Skin epidermis (tissue), 12 donors: ENCODE measurements around the gene TMEM190.
"Not testable (repeated sequence)": the region's sequence is repeated elsewhere in the genome, so short reads cannot be mapped to it uniquely, and the experiment has no call there.

ENCODE experiments used
- H3K27ac ChIP-seq, 21 experiments: fragments of 200-600 bp; sonication (generic) in 11 of 21; one replicate each; pipeline ENCODE4 v1.5.0; 2020; ENCODE audit warnings: mild to moderate bottlenecking in 3 of 21, inconsistent platforms in 2 of 21, moderate library complexity in 2 of 21
- H3K4me3 ChIP-seq, 7 experiments: fragments of 200-600 bp; sonication (generic) in 2 of 7; one replicate each; pipeline ENCODE4 v1.5.0; 2020; ENCODE audit warnings: inconsistent platforms in 2 of 7, mild to moderate bottlenecking in 2 of 7, moderate library complexity in 1 of 7

Gene TMEM190

DNA sequence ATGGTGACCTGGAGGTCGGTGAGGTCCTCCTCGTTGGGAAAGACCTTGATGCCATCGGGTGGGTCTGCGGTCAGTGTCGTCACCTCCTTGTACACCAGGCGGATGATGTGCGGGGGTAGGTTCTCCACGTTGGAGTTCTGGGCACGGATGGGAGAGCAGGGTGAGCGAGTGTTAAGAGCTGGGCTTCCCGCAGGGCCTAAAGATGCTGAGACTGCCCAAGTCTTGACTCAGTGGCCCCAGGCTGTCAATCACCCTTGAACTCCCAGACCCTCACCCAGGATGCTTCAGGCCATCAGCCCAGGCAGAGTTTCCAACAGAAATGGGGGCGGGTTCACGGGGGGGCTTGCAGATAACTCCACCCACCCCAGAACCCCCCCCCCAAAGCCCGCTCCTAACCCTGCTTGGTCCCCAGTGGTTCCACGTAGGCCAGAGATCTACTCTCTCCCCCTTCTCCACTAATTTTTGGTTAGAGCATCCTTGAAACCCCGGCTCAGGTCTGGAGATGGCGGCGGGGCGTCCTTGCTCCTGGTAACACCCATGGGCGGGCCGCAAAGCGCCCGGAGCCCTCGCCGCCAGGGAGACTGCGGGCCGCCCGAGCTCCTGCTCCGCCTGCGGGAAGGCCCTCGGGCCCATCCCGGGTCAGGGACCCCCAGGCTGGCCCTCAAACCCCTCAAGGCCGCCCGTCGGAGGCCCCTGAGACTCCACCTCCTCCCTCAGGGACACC, 30.4 kb downstream of the TMEM190 start:
- peak overlapping the region; percentile 68 to 100 (median 98) for H3K27ac ChIP-seq
- H3K4me3 ChIP-seq = peak overlapping the region; percentile 68 to 99 (median 79)

DNA sequence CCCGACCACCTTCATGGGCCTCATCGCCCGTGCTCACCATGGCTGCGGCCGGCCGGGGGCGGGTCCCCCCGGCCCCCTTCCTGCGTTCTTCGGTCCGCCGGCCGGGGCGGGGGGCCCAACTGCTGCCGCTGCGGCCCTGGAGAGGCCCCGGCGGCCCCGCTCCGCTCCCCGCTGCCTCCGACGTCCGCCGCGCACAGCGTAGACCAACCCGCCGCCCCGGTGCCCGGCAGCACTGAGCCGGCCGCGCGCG, 30.8 kb downstream of the TMEM190 start, which contains the start of gene UBE2S:
TSS of gene UBE2S (minus strand) at position 239 of the 250 bp plus-strand sequence. CDS start at position 40, 199 bp downstream.
- Histone ChIP-seq H3K4me3 (peak within 1 kb of the TSS; percentile 68 to 99 (median 79)), H3K27ac (peak within 1 kb of the TSS; percentile 68 to 100 (median 98))

DNA sequence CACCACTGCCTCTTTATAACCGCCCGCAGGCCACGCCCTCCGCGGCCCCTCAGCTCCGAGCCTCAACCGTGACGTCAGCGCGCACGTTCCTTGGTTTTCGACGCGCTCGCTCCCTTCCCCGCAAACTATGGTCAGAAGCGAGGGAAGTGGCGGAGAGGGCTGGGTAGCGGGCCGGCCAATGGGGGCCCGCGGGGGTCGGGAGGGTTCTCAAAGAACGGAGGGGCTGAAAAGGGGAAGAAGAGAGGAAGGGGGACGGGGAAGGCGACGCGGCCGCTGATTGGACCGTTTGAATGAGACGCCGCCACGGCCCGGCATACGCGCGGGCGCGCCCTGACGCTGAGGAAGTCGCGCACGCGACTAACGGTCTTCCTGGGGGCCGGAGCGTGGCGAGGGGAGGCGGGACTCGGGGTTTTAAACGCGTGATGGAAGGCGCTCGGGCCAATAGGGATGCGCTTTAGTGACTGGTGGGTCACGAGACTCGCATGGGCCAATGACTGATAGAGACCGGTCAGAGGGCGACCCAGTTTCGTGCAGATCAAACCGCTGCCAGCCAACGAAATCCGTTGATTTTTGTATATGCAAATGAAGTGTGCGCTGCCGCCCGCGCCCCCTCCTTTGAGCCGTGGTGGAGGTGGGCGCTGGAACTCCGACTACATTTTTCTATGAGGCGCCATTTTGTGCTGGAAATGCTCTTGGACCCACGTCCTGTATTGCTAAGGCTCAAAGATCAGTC, 31.3 kb downstream of the TMEM190 start:
- H3K4me3 ChIP-seq = peak overlapping the region; percentile 68 to 99 (median 79)
- H3K27ac ChIP-seq = peak overlapping the region; percentile 68 to 100 (median 98)

DNA sequence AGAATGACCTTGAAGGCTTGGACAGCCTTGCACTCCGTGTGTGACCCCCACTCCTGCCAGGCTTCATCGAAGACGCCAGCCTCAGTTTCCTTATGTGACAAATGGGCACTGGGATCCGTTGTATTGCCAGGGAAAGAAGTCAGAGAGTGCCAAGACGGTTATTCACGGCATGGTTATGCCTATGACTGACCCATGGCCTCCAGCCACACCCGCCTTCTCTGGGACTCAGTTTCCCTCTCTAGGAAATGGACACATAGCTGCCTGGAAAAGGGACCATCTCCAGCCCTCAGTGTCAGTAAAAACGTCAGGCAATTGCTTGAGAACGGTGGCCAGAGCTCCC, 31.9 kb downstream of the TMEM190 start:
- Histone ChIP-seq H3K27ac (peak overlapping the region; percentile 41 to 100 (median 97)), H3K4me3 (peak overlapping the region; percentile 24 to 99 (median 79))

DNA sequence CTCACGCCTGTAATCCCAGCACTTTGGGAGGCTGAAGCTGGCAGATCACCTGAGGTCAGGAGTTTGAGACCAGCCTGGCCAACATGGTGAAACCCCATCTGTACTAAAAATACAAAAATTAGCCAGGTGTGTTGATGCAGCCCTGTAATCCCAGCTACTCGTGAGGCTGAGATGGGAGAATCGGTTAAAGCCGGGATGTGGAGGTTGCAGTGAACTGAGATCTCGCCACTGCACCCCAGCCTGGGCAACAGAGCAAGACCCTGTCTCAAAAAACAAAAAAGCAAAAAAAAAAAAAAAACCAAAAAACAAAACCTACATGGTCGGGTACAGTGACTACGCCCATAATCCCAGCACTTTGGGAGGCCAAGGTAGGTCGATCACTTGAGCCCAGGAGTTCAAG, 32.6 kb downstream of the TMEM190 start:
- H3K4me3 ChIP-seq, H3K27ac ChIP-seq: not testable (repeated sequence)

DNA sequence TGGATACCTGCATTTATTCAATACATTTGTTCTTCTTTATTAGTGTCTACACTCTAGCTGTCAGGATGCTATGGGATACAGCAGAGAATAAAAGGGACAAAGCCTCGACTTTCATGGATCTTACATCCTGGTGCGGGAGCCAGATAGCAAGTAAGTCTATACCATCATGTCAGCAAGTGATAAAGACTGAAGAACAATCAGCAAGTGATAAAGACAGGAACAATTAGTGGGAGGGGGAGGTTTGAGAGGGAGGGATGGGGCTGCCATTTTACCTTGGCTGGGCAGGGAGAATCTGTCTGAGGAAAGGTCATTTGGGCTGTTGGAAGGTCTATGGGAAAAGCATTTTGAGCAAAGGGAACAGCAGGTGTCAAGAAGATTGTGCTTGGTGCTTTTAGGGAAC, 33.5 kb downstream of the TMEM190 start:
- Histone ChIP-seq H3K27ac (no peak overlapping the region), H3K4me3 (no peak overlapping the region)

DNA sequence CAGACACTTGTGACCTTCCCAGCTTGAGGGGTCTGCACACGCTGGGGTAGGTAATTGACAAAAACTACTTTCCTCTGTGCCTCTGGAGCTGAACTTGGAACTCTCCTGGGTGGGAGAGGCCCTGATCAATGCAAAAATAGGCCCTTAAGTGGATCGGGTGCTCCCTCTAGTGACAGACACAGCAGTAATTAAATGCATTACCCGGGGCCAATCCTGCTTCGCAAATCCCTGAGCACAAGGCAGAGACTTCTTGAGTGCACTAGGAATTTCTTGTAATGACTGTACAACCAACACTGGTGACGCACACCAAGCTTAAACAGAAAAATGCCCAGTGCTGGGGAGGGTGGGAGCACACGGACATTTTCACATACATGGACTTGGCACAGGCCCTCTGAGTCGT, 41.6 kb downstream of the TMEM190 start:
- H3K4me3 ChIP-seq = no peak overlapping the region
- H3K27ac ChIP-seq = no peak overlapping the region

DNA sequence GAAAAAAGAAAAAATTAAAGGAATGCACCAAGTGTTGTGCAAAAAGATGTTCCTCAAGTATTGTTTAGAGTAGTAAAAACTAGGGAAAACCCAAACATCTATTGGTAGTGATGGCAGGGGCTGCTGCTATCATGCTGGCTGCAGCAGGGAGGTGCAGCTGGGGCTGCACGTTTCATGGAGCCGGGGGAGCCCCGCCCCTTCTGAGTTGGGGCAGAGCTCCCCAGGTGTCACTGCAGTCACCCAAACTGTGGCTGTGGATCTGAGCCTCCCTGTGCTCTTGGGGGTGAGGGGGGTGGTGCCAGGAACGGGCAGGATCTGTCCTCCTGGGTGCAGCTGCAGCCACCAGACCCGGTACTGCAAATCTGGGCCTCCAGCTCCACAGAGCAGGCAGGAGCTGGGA, 42.5 kb downstream of the TMEM190 start:
- no peak overlapping the region for H3K4me3 ChIP-seq
- no peak overlapping the region for H3K27ac ChIP-seq

DNA sequence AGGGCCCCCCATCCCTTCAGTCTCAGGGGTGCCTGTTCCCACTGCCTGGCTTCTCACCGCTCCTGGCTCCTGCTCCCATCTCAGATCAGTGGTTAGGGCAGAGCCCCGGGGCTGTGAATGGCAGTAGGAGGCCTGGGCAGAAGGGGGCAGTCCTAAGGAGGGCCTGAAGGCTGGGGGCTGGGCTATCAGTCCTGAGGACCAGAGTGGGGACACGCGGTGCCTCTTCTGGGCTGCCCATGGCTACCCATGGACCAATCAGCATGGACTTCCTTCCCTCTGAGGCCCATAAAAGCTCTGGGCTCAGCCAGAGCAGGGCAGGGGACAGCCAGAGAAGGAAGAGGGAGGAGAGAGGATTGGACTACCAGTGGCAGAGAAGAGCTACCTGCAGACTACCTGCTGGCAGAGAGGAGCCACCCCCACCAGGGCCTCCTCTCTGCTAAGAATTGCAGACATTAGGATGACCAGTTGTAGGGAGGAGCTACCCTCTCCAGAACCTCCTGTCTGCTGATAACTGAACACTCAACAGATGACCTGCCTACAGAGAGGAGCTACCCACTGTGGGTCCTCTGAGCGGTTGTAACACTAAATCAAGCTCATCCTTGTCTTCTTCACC, 43.1 kb downstream of the TMEM190 start:
- no peak overlapping the region for H3K27ac ChIP-seq
- H3K4me3 ChIP-seq = no peak overlapping the region

DNA sequence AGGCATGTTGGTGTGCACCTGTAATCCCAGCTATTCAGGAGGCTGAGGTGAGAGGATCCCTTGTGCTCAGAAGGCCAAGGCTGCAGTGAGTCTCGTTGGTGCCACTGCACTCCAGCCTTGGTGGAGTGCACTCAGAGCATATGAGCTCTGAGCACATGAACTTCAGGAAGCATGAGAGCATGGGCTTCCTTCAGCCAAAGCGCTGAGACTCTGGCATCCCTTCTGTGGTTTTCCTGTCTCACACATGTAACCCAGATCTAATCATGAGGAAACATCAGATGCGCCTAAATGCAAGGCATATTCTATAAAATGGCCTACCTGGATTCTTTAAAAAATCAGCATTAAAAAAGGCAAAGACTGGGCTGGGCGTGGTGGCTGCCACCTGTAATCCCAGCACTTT, 44.7 kb downstream of the TMEM190 start:
- not testable (repeated sequence) for H3K4me3 ChIP-seq
- H3K27ac ChIP-seq = peak overlapping the region in 1 of 21 experiments; percentile 29

DNA sequence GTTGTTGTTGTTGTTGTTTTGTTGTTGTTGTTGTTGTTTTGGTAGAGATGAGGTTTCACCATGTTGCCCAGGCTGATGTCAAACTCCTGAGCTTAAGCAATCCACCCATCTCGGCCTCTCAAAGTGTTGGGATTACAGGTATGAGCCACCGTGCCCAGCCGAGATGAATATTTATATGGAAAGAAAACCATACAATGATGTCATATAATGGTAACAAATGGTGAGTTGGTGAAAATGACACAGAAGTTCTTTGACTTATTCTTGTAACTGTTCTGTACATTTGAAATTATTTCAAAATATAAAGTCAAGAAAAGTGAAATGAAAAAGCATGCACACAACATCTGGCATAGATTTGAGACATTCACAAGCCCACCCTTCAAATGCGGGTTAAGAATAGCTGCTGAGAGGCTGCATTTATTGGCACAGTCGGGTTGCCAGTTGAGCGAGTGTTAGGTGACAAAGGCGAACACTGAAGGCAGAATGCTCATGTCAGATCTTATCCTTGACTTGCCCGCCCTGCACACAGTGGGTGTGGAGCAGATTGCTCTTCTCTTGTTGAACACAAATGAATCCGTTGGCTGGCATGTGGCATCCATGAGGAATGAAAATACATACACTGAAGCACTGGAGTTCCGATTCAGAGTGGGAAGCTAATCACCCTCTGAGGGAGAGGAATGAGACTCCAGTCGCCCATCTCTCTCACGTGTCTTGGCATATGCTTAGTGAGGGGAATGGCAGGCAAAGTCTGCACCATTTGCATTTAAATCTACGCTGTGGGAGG, 46.8 kb downstream of the TMEM190 start:
- H3K27ac ChIP-seq = no peak overlapping the region

DNA sequence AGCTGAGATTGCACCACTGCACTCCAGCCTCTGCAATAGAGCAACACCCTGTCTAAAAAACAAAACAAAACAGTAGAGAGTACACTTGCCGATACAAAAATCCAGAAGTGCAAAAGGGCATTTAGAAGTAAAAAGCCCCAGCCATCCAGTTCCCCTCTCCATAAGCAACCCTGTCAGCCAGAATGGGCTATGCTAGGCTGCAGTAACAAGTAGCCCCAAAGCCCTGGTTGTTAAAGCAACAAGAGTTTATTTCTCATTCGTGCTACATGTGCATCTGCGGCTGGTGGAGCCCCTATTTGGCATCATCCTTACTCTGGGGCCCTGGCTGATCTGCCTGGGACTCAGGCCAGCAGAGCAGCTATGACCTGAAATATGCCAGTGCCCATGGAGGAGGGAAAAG, 47.9 kb downstream of the TMEM190 start:
- Histone ChIP-seq H3K27ac (no peak overlapping the region), H3K4me3 (no peak overlapping the region)

More for the DNA sequence above, 46.8 kb downstream of the TMEM190 start:
- H3K4me3 ChIP-seq = no peak overlapping the region

DNA sequence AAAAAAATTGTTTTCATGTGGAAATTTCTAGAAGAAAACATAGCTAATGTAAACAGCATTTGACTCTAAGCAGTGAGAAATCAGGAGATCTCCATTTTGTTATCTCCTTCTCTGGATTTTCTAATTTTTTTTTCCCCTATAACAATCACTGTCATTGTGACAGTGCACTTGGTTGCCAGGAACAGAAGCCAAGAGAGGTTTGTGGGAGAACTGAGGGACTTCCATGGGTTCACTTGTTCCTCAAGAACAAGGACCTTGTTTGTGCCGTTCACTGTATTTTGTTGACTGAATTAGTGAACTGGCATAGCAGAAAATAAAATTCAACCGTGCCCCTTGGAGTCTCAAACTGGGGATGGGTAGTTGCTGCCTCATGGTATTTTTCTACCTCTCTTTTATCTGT, 49.4 kb downstream of the TMEM190 start:
- no peak overlapping the region for H3K4me3 ChIP-seq
- peak overlapping the region in 1 of 21 experiments; percentile 35 for H3K27ac ChIP-seq
